HepG2 (cell line): Measurements from ENCODE around the gene GADD45GIP1. TPM values are rescaled to one million over a fixed set of nuclear protein-coding genes. Genes with fewer than 3 reads are reported as not detected.
A peak's percentile ranks its signal among the peaks of the same experiment; 100 is the strongest.

Experiments used
- KLF13 ChIP-seq: sonication (generic); formaldehyde crosslinking; IDR thresholded peaks from 2 replicates; pipeline ENCODE4 v1.4.0; 2020; ENCODE audit warnings: mild to moderate bottlenecking, missing genetic modification reagents
- NFAT5 ChIP-seq: sonication (generic); formaldehyde crosslinking; IDR thresholded peaks from 2 replicates; pipeline ENCODE4 v1.4.0; 2020; ENCODE audit warnings: missing genetic modification reagents
- NR1H2 ChIP-seq: sonication (generic); formaldehyde crosslinking; IDR thresholded peaks from 2 replicates; pipeline ENCODE4 v1.8.1; 2022; ENCODE audit warnings: low read depth, missing genetic modification reagents, borderline replicate concordance
- NRL ChIP-seq: sonication (generic); formaldehyde crosslinking; IDR thresholded peaks from 2 replicates; pipeline ENCODE4 v1.5.0; 2020; ENCODE audit warnings: missing genetic modification reagents, mild to moderate bottlenecking, moderate library complexity, borderline replicate concordance
- PITX1 ChIP-seq: sonication (generic); formaldehyde crosslinking; IDR thresholded peaks from 2 replicates; pipeline ENCODE4 v1.5.1; 2020; ENCODE audit warnings: mild to moderate bottlenecking, missing genetic modification reagents
- PRDM15 ChIP-seq: sonication (generic); formaldehyde crosslinking; IDR thresholded peaks from 2 replicates; pipeline ENCODE4 v1.4.0; 2020; ENCODE audit warnings: missing genetic modification reagents
- SCMH1 ChIP-seq: sonication (generic); formaldehyde crosslinking; IDR thresholded peaks from 2 replicates; pipeline ENCODE4 v1.9.0; 2021; ENCODE audit warnings: missing genetic modification reagents, mild to moderate bottlenecking, borderline replicate concordance
- ZFP36L1 ChIP-seq: sonication (generic); formaldehyde crosslinking; IDR thresholded peaks from 2 replicates; pipeline ENCODE4 v1.8.0; 2022; ENCODE audit warnings: mild to moderate bottlenecking, missing genetic modification reagents, moderate library complexity
- ZNF367 ChIP-seq: sonication (generic); formaldehyde crosslinking; IDR thresholded peaks from 2 replicates; pipeline ENCODE4 v1.4.0; 2020; ENCODE audit warnings: missing genetic modification reagents, borderline replicate concordance
- ZNF383 ChIP-seq: sonication (generic); formaldehyde crosslinking; IDR thresholded peaks from 2 replicates; pipeline ENCODE4 v1.4.0; 2020; ENCODE audit warnings: missing genetic modification reagents, mild to moderate bottlenecking, borderline replicate concordance
- ZNF589 ChIP-seq: sonication (generic); formaldehyde crosslinking; conservative IDR thresholded peaks from 2 replicates; pipeline ENCODE4 v1.8.0; 2022; ENCODE audit warnings: mild to moderate bottlenecking, moderate library complexity, missing genetic modification reagents
- ZNF777 ChIP-seq: sonication (generic); formaldehyde crosslinking; IDR thresholded peaks from 2 replicates; pipeline ENCODE4 v1.4.0; 2020; ENCODE audit warnings: missing genetic modification reagents
- ZNF878 ChIP-seq: sonication (generic); formaldehyde crosslinking; IDR thresholded peaks from 2 replicates; pipeline ENCODE4 v1.8.1; 2023; ENCODE audit warnings: mild to moderate bottlenecking, missing genetic modification reagents, moderate library complexity
- polyA plus RNA-seq, 8 experiments: library from polyadenylated mRNA; depleted of rRNA in 3 of 8; stranded (reverse) in 7 of 8; unstranded in 1 of 8; fragments of >200 nt; fragmentation: Illumina TruSeq in 4 of 8; extraction: Trizol in 4 of 8; gene quantifications; 2 replicates each; pipeline versions ENCODE4 v1.2.1 to v1.2.3, GENCODE V29; 2011 to 2016; ENCODE audit warnings: low read depth in 4 of 8, missing spikeins in 1 of 8, mixed read lengths in 1 of 8; ENCODE audit not compliant: insufficient read depth in 1 of 8
- total RNA-seq, 5 experiments: library from RNA; depleted of rRNA; stranded (reverse); fragments of >200 nt; fragmentation: Illumina TruSeq; extraction: Trizol; gene quantifications; 2 replicates each; pipeline ENCODE4 v1.2.3, GENCODE V29; 2016; ENCODE audit warnings: low read depth in 1 of 5
- TF ChIP-seq, protein P1 (sequence below): IDR thresholded peaks from 2 replicates; pipeline ENCODE4 v1.6.1; 2016; ENCODE audit warnings: low read depth, borderline replicate concordance
- TF ChIP-seq, protein P2 (sequence below): sonication (generic); formaldehyde crosslinking; IDR thresholded peaks from 2 replicates; pipeline ENCODE4 v1.5.0; 2020; ENCODE audit warnings: mild to moderate bottlenecking, missing genetic modification reagents
- TF ChIP-seq, protein P3 (sequence below): IDR thresholded peaks from 2 replicates; pipeline ENCODE4 v1.6.1; 2016; ENCODE audit warnings: control low read depth

The GADD45GIP1 gene
- total and polyA plus RNA-seq, 2 of the 13 experiments (the other 11 are each of a cell fraction or from before 2014, with no cell fraction given): 24.6 to 30.7 TPM

DNA sequence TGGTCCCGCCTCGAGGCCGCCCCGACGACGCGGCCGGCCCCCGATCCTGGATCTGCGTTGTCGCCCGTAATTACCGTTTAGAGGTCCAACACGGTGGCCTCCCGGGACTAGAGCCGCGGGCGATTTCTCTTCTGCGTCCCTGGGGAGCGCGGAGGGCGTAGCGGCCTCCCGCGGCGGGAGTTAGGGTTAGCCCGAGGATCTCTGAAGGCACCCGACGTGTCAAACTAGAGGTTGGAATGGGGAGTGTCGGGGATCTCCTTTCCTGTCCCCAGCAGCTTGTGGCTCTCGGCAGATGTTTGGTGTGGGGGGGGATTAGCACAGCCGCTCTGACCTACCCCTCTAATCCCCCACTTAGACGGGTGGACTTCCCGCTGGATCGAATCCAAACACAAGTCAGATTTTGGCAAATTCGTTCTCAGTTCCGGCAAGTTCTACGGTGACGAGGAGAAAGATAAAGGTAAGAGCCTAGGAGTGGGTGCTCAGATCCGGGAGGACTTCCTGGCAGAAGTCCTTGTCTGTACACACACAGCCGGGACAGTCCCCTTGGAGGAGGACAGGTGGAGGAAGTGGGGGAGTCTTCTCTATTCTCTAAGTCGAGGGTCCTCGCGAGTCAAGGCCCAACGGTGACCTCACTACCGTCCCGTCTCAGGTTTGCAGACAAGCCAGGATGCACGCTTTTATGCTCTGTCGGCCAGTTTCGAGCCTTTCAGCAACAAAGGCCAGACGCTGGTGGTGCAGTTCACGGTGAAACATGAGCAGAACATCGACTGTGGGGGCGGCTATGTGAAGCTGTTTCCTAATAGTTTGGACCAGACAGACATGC lies 18.0 kb downstream of the GADD45GIP1 start (continued):
- TF ChIP-seq ZNF383 (CRISPR knock-in tag) (no peak; the same call in 1 of the 2 replicates), ZNF878 (CRISPR knock-in tag) (no peak), ZNF589 (CRISPR knock-in tag) (no peak), PRDM15 (CRISPR knock-in tag) (no peak), NFAT5 (CRISPR knock-in tag) (no peak; the same call in 1 of the 2 replicates), ZNF777 (CRISPR knock-in tag) (peak; percentile 91), SCMH1 (CRISPR knock-in tag) (no peak), ZNF367 (CRISPR knock-in tag) (no peak; the same call in 1 of the 2 replicates), PITX1 (CRISPR knock-in tag) (no peak), ZFP36L1 (CRISPR knock-in tag) (no peak), KLF13 (no peak), NRL (CRISPR knock-in tag) (no peak), NR1H2 (CRISPR knock-in tag) (no peak)
- TF ChIP-seq, protein P1, sequence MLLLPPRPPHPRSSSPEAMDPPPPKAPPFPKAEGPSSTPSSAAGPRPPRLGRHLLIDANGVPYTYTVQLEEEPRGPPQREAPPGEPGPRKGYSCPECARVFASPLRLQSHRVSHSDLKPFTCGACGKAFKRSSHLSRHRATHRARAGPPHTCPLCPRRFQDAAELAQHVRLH: no peak
- TF ChIP-seq, protein P2, sequence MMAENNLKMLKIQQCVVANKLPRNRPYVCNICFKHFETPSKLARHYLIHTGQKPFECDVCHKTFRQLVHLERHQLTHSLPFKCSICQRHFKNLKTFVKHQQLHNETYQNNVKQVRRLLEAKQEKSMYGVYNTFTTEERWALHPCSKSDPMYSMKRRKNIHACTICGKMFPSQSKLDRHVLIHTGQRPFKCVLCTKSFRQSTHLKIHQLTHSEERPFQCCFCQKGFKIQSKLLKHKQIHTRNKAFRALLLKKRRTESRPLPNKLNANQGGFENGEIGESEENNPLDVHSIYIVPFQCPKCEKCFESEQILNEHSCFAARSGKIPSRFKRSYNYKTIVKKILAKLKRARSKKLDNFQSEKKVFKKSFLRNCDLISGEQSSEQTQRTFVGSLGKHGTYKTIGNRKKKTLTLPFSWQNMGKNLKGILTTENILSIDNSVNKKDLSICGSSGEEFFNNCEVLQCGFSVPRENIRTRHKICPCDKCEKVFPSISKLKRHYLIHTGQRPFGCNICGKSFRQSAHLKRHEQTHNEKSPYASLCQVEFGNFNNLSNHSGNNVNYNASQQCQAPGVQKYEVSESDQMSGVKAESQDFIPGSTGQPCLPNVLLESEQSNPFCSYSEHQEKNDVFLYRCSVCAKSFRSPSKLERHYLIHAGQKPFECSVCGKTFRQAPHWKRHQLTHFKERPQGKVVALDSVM (CRISPR knock-in tag): no peak
- TF ChIP-seq, protein P3, sequence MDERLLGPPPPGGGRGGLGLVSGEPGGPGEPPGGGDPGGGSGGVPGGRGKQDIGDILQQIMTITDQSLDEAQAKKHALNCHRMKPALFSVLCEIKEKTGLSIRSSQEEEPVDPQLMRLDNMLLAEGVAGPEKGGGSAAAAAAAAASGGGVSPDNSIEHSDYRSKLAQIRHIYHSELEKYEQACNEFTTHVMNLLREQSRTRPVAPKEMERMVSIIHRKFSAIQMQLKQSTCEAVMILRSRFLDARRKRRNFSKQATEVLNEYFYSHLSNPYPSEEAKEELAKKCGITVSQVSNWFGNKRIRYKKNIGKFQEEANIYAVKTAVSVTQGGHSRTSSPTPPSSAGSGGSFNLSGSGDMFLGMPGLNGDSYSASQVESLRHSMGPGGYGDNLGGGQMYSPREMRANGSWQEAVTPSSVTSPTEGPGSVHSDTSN (CRISPR knock-in tag): no peak
